ENCODE results near the gene SEC62. TPM values are rescaled to one million over a fixed set of nuclear protein-coding genes. Genes with fewer than 3 reads are reported as not detected.

The SEC62 gene
- total and polyA plus RNA-seq, 9 of the 15 experiments (the other 6 are each of a cell fraction or from before 2014, with no cell fraction given) = 34.5 to 152 (median 51.8) TPM

DNA sequence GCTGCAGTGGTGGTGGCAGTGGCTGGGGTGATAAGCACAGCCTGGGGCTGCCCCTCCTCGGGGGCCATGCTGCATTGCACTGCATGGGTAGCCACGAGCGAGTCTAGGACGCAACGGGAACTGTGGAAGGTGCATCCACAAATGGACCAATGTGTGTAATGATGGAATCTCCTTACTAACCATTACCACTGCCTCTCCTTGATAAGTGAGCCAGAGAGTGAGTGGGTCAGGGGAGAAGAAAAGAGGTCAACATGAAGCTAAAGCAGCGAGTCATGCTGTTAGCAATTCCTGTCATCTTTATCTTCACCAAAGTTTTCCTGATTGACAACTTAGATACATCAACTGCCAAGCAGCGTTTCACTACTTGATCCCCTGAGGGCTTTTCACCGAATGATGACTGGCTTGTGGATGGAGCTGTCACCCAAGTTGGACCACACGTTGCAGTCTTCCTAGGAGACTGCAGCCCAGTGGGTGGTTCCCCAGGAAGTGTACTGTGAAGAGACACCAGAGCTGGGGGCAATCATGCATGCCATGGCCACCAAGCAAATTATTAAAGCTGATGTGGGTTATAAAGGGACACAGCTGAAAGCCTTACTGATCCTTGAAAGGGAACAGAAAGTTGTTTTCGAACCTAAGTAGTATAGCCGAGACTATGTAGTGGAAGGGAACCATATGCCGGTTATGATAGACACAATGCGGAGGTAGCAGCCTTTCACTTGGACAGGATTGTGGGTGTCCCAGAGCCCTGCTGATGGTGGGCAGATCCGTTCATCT lies 34.7 kb upstream of the SEC62 start (continued):
- TF ChIP-seq RNF2 (IDR thresholded peaks at IDR 0.05) (no peak), PCBP2 (IDR thresholded peaks at IDR 0.05; ENCODE audit: low read depth, low read length, poor library complexity, severe bottlenecking) (no peak), KDM2B (CRISPR knock-in tag; IDR thresholded peaks at IDR 0.05) (no peak), STAT5A (IDR thresholded peaks at IDR 0.05; ENCODE audit: borderline replicate concordance, low read length) (no peak), ZNF75A (CRISPR knock-in tag; IDR thresholded peaks at IDR 0.05) (no peak), ASH1L (IDR thresholded peaks at IDR 0.05; ENCODE audit: borderline replicate concordance, low read depth, partially characterized antibody) (no peak), RCOR1 (IDR thresholded peaks at IDR 0.05; ENCODE audit: borderline replicate concordance in 1 of 2, low read depth in 2 of 2, low read length in 2 of 2) (peak in 1 of 2 experiments; percentile 48; a peak in 1 of 4 replicates), HMG20B (CRISPR knock-in tag; IDR thresholded peaks at IDR 0.05) (no peak)
- TF ChIP-seq, protein P1, sequence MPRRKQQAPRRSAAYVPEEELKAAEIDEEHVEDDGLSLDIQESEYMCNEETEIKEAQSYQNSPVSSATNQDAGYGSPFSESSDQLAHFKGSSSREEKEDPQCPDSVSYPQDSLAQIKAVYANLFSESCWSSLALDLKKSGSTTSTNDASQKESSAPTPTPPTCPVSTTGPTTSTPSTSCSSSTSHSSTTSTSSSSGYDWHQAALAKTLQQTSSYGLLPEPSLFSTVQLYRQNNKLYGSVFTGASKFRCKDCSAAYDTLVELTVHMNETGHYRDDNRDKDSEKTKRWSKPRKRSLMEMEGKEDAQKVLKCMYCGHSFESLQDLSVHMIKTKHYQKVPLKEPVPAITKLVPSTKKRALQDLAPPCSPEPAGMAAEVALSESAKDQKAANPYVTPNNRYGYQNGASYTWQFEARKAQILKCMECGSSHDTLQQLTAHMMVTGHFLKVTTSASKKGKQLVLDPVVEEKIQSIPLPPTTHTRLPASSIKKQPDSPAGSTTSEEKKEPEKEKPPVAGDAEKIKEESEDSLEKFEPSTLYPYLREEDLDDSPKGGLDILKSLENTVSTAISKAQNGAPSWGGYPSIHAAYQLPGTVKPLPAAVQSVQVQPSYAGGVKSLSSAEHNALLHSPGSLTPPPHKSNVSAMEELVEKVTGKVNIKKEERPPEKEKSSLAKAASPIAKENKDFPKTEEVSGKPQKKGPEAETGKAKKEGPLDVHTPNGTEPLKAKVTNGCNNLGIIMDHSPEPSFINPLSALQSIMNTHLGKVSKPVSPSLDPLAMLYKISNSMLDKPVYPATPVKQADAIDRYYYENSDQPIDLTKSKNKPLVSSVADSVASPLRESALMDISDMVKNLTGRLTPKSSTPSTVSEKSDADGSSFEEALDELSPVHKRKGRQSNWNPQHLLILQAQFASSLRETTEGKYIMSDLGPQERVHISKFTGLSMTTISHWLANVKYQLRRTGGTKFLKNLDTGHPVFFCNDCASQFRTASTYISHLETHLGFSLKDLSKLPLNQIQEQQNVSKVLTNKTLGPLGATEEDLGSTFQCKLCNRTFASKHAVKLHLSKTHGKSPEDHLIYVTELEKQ (CRISPR knock-in tag; IDR thresholded peaks at IDR 0.05) = no peak
- TF ChIP-seq, protein P2, sequence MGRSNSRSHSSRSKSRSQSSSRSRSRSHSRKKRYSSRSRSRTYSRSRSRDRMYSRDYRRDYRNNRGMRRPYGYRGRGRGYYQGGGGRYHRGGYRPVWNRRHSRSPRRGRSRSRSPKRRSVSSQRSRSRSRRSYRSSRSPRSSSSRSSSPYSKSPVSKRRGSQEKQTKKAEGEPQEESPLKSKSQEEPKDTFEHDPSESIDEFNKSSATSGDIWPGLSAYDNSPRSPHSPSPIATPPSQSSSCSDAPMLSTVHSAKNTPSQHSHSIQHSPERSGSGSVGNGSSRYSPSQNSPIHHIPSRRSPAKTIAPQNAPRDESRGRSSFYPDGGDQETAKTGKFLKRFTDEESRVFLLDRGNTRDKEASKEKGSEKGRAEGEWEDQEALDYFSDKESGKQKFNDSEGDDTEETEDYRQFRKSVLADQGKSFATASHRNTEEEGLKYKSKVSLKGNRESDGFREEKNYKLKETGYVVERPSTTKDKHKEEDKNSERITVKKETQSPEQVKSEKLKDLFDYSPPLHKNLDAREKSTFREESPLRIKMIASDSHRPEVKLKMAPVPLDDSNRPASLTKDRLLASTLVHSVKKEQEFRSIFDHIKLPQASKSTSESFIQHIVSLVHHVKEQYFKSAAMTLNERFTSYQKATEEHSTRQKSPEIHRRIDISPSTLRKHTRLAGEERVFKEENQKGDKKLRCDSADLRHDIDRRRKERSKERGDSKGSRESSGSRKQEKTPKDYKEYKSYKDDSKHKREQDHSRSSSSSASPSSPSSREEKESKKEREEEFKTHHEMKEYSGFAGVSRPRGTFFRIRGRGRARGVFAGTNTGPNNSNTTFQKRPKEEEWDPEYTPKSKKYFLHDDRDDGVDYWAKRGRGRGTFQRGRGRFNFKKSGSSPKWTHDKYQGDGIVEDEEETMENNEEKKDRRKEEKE (IDR thresholded peaks at IDR 0.05; ENCODE audit: borderline replicate concordance in 1 of 2, control insufficient read depth in 1 of 2, low read depth in 2 of 2, low read length in 1 of 2) = no peak
- TF ChIP-seq, protein P3, sequence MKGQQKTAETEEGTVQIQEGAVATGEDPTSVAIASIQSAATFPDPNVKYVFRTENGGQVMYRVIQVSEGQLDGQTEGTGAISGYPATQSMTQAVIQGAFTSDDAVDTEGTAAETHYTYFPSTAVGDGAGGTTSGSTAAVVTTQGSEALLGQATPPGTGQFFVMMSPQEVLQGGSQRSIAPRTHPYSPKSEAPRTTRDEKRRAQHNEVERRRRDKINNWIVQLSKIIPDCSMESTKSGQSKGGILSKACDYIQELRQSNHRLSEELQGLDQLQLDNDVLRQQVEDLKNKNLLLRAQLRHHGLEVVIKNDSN (CRISPR knock-in tag; IDR thresholded peaks at IDR 0.05) = no peak
- TF ChIP-seq, protein P4, sequence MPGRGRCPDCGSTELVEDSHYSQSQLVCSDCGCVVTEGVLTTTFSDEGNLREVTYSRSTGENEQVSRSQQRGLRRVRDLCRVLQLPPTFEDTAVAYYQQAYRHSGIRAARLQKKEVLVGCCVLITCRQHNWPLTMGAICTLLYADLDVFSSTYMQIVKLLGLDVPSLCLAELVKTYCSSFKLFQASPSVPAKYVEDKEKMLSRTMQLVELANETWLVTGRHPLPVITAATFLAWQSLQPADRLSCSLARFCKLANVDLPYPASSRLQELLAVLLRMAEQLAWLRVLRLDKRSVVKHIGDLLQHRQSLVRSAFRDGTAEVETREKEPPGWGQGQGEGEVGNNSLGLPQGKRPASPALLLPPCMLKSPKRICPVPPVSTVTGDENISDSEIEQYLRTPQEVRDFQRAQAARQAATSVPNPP (IDR thresholded peaks at IDR 0.05; ENCODE audit: borderline replicate concordance, insufficient read depth, insufficient read length) = no peak
- TF ChIP-seq, protein P5, sequence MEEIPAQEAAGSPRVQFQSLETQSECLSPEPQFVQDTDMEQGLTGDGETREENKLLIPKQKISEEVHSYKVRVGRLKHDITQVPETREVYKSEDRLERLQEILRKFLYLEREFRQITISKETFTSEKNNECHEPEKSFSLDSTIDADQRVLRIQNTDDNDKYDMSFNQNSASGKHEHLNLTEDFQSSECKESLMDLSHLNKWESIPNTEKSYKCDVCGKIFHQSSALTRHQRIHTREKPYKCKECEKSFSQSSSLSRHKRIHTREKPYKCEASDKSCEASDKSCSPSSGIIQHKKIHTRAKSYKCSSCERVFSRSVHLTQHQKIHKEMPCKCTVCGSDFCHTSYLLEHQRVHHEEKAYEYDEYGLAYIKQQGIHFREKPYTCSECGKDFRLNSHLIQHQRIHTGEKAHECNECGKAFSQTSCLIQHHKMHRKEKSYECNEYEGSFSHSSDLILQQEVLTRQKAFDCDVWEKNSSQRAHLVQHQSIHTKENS (CRISPR knock-in tag; IDR thresholded peaks at IDR 0.05) = no peak
- TF ChIP-seq, protein P6, sequence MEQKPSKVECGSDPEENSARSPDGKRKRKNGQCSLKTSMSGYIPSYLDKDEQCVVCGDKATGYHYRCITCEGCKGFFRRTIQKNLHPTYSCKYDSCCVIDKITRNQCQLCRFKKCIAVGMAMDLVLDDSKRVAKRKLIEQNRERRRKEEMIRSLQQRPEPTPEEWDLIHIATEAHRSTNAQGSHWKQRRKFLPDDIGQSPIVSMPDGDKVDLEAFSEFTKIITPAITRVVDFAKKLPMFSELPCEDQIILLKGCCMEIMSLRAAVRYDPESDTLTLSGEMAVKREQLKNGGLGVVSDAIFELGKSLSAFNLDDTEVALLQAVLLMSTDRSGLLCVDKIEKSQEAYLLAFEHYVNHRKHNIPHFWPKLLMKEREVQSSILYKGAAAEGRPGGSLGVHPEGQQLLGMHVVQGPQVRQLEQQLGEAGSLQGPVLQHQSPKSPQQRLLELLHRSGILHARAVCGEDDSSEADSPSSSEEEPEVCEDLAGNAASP (IDR thresholded peaks at IDR 0.05) = no peak
